K562 (cell line): ENCODE measurements around the gene HAUS7. TPM values are rescaled to one million over a fixed set of nuclear protein-coding genes. Genes with fewer than 3 reads are reported as not detected.

Experiments used
- FOXJ3 ChIP-seq: sonication (generic); formaldehyde crosslinking; IDR thresholded peaks from 2 replicates; pipeline ENCODE4 v1.4.0; 2020; ENCODE audit warnings: mild to moderate bottlenecking, missing genetic modification reagents
- HDAC1 ChIP-seq, 2 experiments: fragments of 450-650 bp; IDR thresholded peaks; 2 replicates each; pipeline ENCODE4 v1.6.1; 2016 to 2017; ENCODE audit warnings: inconsistent platforms in 1 of 2, mild to moderate bottlenecking in 1 of 2, moderate library complexity in 1 of 2
- MTA3 ChIP-seq: fragments of 450-650 bp; formaldehyde crosslinking; IDR thresholded peaks from 2 replicates; pipeline ENCODE4 v1.6.1; 2017; ENCODE audit warnings: mild to moderate bottlenecking, borderline replicate concordance
- MYBL2 ChIP-seq, 2 experiments: fragments of 450-650 bp in 1 of 2; sonication (generic) in 1 of 2; formaldehyde crosslinking in 1 of 2; IDR thresholded peaks; 2 replicates each; pipeline versions ENCODE4 v1.6.1 to v1.8.1; 2017 to 2022; ENCODE audit warnings: borderline replicate concordance in 1 of 2, inconsistent platforms in 1 of 2, low read depth in 1 of 2, mild to moderate bottlenecking in 1 of 2, missing genetic modification reagents in 1 of 2, moderate library complexity in 1 of 2
- RBFOX2 ChIP-seq: fragments of 200-400 bp; formaldehyde crosslinking; IDR thresholded peaks from 2 replicates; pipeline ENCODE4 v1.6.1; 2017; ENCODE audit warnings: low read depth, mild to moderate bottlenecking, low read length, moderate library complexity
- SMARCE1 ChIP-seq: fragments of 450-650 bp; IDR thresholded peaks from 2 replicates; pipeline ENCODE4 v1.7.1; 2016; ENCODE audit warnings: mild to moderate bottlenecking
- SMC3 ChIP-seq: conservative IDR thresholded peaks from 2 replicates; pipeline ENCODE4 v1.6.1; 2011; ENCODE audit warnings: low read depth, low read length, improper control_type of control experiment; ENCODE audit not compliant: insufficient read depth
- SRSF1 ChIP-seq: fragments of 200-400 bp; formaldehyde crosslinking; IDR thresholded peaks from 2 replicates; pipeline ENCODE4 v1.6.1; 2017; ENCODE audit warnings: mild to moderate bottlenecking, low read depth, low read length, moderate library complexity
- TOE1 ChIP-seq, 2 experiments: fragments of 450-650 bp in 1 of 2; sonication (generic) in 1 of 2; formaldehyde crosslinking in 1 of 2; IDR thresholded peaks; 2 replicates each; pipeline versions ENCODE4 v1.7.1 to v1.8.0; 2016 to 2022; ENCODE audit warnings: borderline replicate concordance in 2 of 2, mild to moderate bottlenecking in 2 of 2, antibody characterized with exemption in 1 of 2, inconsistent platforms in 1 of 2, low read depth in 1 of 2, missing genetic modification reagents in 1 of 2, moderate library complexity in 1 of 2
- ZNF133 ChIP-seq: fragments of 250-450 bp; sonication (Bioruptor Pico); IDR thresholded peaks from 2 replicates; pipeline ENCODE4 v1.4.0; 2020; ENCODE audit warnings: mild to moderate bottlenecking
- ZNF3 ChIP-seq: fragments of 250-450 bp; sonication (Bioruptor Pico); IDR thresholded peaks from 2 replicates; pipeline ENCODE4 v1.5.0; 2021; ENCODE audit warnings: mild to moderate bottlenecking, moderate library complexity
- ZNF316 ChIP-seq: fragments of 450-650 bp; IDR thresholded peaks from 2 replicates; pipeline ENCODE4 v1.6.1; 2016
- polyA plus RNA-seq, 8 experiments: library from polyadenylated mRNA; depleted of rRNA in 4 of 8; stranded (reverse) in 5 of 8; unstranded in 3 of 8; fragments of >200 nt; fragmentation: Nextera tagmentation in 2 of 8; fragmentation: Illumina TruSeq in 1 of 8; extraction: Ambion mirVana in 2 of 8; extraction: Trizol in 1 of 8; gene quantifications; 2 replicates each; pipeline versions ENCODE4 v1.2.1 to v1.2.3, GENCODE V29; 2011 to 2014; ENCODE audit warnings: inconsistent platforms in 1 of 8, missing spikeins in 1 of 8
- total RNA-seq, 7 experiments: library from RNA; depleted of rRNA in 6 of 7; stranded (reverse); fragments of >200 nt in 6 of 7; fragmentation: Illumina TruSeq in 2 of 7; extraction: Trizol in 2 of 7; gene quantifications; 2 replicates each; pipeline versions ENCODE4 v1.2.1 to v1.2.3, GENCODE V29; 2011 to 2021; ENCODE audit warnings: low replicate concordance in 1 of 7
- TF ChIP-seq, protein P1 (sequence below): fragments of 450-650 bp; IDR thresholded peaks from 2 replicates; pipeline ENCODE4 v1.6.1; 2018; ENCODE audit not compliant: partially characterized antibody
- TF ChIP-seq, protein P2 (sequence below): fragments of 200-800 bp; sonication (Bioruptor generic); IDR thresholded peaks from 2 replicates; pipeline ENCODE4 v1.6.1; 2017; ENCODE audit warnings: missing genetic modification characterization, missing compliant biosample characterization
- TF ChIP-seq, protein P3 (sequence below): fragments of 250-450 bp; sonication (Bioruptor Pico); IDR thresholded peaks from 2 replicates; pipeline ENCODE4 v1.9.0; 2021; ENCODE audit warnings: mild to moderate bottlenecking, inconsistent platforms
- TF ChIP-seq, protein P4 (sequence below): fragments of 250-450 bp; sonication (Bioruptor Pico); IDR thresholded peaks from 2 replicates; pipeline ENCODE4 v1.4.0; 2020; ENCODE audit warnings: mild to moderate bottlenecking, moderate library complexity

HAUS7 gene
- total and polyA plus RNA-seq, 9 of the 15 experiments (the other 6 are each of a cell fraction or from before 2014, with no cell fraction given), result 10.0 to 94.9 (median 48.8) TPM

DNA sequence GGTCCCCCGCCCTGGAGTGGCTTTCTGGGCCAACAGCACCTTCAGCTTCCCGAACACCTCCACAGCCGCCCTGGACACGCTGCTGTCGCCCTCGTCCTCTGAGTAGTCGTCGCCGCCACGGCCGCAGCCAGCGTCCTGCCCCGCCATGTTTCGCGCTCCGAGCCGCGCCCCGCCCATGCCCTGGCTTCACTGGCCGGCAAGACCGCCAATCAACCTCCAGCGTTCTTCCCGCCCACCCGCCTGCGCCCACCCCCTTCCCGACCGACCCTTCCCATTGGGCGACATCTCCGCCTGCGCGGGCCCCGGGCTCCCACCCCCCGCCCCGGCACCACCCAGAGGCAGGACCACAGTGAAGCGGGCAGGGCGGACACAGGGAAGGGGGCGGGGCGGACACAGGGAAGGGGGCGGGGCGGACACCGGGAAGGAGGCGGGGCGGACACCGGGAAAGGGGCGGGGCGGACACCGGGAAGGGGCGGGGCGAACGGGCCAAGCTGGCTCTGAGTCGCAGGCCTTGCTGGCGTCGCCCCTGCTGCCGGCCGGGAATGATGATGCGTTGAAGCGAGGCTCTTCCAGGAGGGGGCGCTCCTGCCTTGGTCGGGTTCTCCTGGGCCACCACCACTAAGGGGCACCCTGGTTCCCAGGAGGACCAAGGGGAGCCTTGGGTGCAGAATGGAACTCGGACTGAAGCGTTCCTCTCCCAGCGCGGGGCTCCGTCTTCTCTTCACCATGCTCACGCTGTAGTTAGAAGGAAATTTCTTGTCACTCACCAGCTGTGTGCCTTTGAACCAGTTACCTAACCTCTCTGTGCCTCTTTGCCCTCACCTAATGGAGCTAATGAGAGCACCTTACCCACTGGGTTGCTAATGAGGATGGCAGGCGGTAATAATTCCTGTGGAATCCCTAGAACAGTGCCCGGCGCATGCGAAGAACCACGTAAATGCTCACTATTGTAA is at the start of gene HAUS7 (continued):
- TF ChIP-seq, protein P1, sequence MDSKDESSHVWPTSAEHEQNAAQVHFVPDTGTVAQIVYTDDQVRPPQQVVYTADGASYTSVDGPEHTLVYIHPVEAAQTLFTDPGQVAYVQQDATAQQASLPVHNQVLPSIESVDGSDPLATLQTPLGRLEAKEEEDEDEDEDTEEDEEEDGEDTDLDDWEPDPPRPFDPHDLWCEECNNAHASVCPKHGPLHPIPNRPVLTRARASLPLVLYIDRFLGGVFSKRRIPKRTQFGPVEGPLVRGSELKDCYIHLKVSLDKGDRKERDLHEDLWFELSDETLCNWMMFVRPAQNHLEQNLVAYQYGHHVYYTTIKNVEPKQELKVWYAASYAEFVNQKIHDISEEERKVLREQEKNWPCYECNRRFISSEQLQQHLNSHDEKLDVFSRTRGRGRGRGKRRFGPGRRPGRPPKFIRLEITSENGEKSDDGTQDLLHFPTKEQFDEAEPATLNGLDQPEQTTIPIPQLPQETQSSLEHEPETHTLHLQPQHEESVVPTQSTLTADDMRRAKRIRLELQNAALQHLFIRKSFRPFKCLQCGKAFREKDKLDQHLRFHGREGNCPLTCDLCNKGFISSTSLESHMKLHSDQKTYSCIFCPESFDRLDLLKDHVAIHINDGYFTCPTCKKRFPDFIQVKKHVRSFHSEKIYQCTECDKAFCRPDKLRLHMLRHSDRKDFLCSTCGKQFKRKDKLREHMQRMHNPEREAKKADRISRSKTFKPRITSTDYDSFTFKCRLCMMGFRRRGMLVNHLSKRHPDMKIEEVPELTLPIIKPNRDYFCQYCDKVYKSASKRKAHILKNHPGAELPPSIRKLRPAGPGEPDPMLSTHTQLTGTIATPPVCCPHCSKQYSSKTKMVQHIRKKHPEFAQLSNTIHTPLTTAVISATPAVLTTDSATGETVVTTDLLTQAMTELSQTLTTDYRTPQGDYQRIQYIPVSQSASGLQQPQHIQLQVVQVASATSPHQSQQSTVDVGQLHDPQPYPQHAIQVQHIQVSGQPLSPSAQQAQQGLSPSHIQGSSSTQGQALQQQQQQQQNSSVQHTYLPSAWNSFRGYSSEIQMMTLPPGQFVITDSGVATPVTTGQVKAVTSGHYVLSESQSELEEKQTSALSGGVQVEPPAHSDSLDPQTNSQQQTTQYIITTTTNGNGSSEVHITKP, result no peak
- TF ChIP-seq ZNF316 (no peak), SMARCE1 (no peak), FOXJ3 (CRISPR knock-in tag) (no peak), MTA3 (peak; percentile 47; the same call in 1 of the 2 replicates), ZNF133 (CRISPR knock-in tag) (no peak), MYBL2 (IDR thresholded peaks at IDR 0.05; ENCODE audit: low read depth) (no peak), MYBL2 (CRISPR knock-in tag; IDR thresholded peaks at IDR 0.05; ENCODE audit: borderline replicate concordance) (no peak), RBFOX2 (peak; percentile 77), SRSF1 (no peak), TOE1 (IDR thresholded peaks at IDR 0.05; ENCODE audit: borderline replicate concordance) (no peak), TOE1 (CRISPR knock-in tag; IDR thresholded peaks at IDR 0.05; ENCODE audit: borderline replicate concordance, low read depth) (no peak), HDAC1 (IDR thresholded peaks at IDR 0.05) (peak in 1 of 2 experiments; percentile 46; a peak in 1 of 4 replicates), ZNF3 (no peak), SMC3 (peak; percentile 47; the same call in 1 of the 2 replicates)
- TF ChIP-seq, protein P2, sequence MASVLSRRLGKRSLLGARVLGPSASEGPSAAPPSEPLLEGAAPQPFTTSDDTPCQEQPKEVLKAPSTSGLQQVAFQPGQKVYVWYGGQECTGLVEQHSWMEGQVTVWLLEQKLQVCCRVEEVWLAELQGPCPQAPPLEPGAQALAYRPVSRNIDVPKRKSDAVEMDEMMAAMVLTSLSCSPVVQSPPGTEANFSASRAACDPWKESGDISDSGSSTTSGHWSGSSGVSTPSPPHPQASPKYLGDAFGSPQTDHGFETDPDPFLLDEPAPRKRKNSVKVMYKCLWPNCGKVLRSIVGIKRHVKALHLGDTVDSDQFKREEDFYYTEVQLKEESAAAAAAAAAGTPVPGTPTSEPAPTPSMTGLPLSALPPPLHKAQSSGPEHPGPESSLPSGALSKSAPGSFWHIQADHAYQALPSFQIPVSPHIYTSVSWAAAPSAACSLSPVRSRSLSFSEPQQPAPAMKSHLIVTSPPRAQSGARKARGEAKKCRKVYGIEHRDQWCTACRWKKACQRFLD (CRISPR knock-in tag), result 0 out of 2 replicates have a peak, but pooled peaks have one; percentile 74
- TF ChIP-seq, protein P3, sequence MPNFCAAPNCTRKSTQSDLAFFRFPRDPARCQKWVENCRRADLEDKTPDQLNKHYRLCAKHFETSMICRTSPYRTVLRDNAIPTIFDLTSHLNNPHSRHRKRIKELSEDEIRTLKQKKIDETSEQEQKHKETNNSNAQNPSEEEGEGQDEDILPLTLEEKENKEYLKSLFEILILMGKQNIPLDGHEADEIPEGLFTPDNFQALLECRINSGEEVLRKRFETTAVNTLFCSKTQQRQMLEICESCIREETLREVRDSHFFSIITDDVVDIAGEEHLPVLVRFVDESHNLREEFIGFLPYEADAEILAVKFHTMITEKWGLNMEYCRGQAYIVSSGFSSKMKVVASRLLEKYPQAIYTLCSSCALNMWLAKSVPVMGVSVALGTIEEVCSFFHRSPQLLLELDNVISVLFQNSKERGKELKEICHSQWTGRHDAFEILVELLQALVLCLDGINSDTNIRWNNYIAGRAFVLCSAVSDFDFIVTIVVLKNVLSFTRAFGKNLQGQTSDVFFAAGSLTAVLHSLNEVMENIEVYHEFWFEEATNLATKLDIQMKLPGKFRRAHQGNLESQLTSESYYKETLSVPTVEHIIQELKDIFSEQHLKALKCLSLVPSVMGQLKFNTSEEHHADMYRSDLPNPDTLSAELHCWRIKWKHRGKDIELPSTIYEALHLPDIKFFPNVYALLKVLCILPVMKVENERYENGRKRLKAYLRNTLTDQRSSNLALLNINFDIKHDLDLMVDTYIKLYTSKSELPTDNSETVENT, result no peak
- TF ChIP-seq, protein P4, sequence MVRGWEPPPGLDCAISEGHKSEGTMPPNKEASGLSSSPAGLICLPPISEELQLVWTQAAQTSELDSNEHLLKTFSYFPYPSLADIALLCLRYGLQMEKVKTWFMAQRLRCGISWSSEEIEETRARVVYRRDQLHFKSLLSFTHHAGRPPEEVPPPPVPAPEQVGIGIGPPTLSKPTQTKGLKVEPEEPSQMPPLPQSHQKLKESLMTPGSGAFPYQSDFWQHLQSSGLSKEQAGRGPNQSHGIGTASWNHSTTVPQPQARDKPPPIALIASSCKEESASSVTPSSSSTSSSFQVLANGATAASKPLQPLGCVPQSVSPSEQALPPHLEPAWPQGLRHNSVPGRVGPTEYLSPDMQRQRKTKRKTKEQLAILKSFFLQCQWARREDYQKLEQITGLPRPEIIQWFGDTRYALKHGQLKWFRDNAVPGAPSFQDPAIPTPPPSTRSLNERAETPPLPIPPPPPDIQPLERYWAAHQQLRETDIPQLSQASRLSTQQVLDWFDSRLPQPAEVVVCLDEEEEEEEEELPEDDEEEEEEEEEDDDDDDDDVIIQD (CRISPR knock-in tag), result no peak
